ENCODE results near the gene LIFR. TPM values are rescaled to one million over a fixed set of nuclear protein-coding genes. Genes with fewer than 3 reads are reported as not detected.

Gene LIFR
- total RNA-seq, 1 experiment from 2014 or later: 10.6 TPM

DNA sequence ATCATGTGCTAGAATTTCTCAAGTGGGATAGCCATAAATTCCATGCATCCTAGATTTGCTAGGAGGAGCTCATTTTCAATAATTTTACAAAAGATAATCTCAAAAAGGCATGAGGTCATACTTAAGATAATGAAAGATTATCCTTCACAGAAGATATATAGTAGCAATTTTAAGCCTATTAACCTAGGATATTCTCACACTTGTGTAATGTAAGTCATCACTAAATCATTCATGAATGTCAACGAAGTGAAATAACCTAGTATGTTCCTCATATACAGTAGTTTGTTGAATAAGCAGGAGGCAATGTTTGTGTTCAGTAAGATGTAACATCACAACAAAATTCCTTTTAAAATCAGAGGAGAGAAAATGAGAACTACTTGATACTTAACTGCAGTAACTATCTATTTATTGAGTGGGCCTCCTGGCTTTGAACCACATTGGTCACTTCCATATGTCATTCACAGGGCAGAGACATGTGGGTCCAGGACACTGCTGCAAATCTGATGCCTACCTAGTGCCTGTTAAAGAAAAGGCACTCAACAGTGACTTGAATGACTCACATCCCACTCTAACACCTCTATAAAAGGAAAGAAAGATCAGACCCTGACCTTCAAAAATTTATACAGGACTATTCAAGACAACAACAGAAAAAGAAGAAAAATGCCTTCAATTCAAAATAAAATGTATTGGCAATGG lies 8.2 kb downstream of the LIFR start:
- ATAC-seq (no peak), DNase-seq (ENCODE audit: low read depth, low spot score) (no peak)
- no peak overlapping the region for H3K9ac ChIP-seq (ENCODE audit: low read length)
- POLR2A ChIA-PET: no interaction called here
- H3K9me3 ChIP-seq (ENCODE audit: control insufficient read depth in 1 of 2, insufficient read depth in 1 of 2, low read depth in 1 of 2, low read length in 2 of 2): no peaks in the 10 kb centered on the region
- H2AFZ ChIP-seq (ENCODE audit: low read depth, low read length, poor library complexity, severe bottlenecking): no peak overlapping the region
- peaks cover 12 to 21% of the 10 kb centered on the region in 2 experiments; a peak in 3 of 4 replicates for H3K4me1 ChIP-seq (ENCODE audit: control insufficient read depth in 1 of 2, insufficient read depth in 2 of 2, low read length in 2 of 2)
- no peaks in the 10 kb centered on the region for H3K27me3 ChIP-seq (ENCODE audit: insufficient read depth, low read length)
- RAD21 ChIA-PET (ENCODE audit: low non-redundant PET in 1 of 2, low total read pairs in 2 of 2, uncharacterized antibody in 2 of 2, unreplicated experiment in 2 of 2): no interaction called here
- no peaks in the 10 kb centered on the region for H3K79me2 ChIP-seq (ENCODE audit: insufficient read depth, low read length)
- BruUV-seq (replicated peaks): no TSS peak
- H3K9me2 ChIP-seq (ENCODE audit: insufficient read depth): no peaks in the 10 kb centered on the region
- H3K27ac ChIP-seq (ENCODE audit: low read depth, low read length): no peak overlapping the region
- no peak overlapping the region for H3K4me2 ChIP-seq (ENCODE audit: low read length)
- no peaks in the 10 kb centered on the region for H3K36me3 ChIP-seq (ENCODE audit: control insufficient read depth in 1 of 2, insufficient read depth in 2 of 2, low read length in 2 of 2)
- H4K20me1 ChIP-seq (ENCODE audit: insufficient read depth): no peaks in the 10 kb centered on the region
- CTCF ChIA-PET: interaction anchor here (2.9 kb wide), 1 partner anchor 107 kb away, joined by 39 read pairs; no protein-coding TSS in a partner anchor
- intact Hi-C loops (cut with micrococcal nuclease): no loop called here
- no peak overlapping the region for H3K4me3 ChIP-seq (replicated peaks in 1 of 2; ENCODE audit: low read depth in 1 of 2, low read length in 2 of 2)
- TF ChIP-seq CBX3 (IDR thresholded peaks at IDR 0.05; ENCODE audit: low read depth) (no peak), EZH2 (IDR thresholded peaks at IDR 0.05) (no peak), YY1 (IDR thresholded peaks at IDR 0.05; ENCODE audit: extremely low read depth, insufficient replicate concordance, low read depth, low read length) (no peak), RAD21 (IDR thresholded peaks at IDR 0.05; ENCODE audit: low read depth) (no peak), EGR1 (IDR thresholded peaks at IDR 0.05; ENCODE audit: low read depth) (no peak), ZFX (IDR thresholded peaks at IDR 0.05) (no peak), EZH2phosphoT487 (IDR thresholded peaks at IDR 0.05; ENCODE audit: borderline replicate concordance) (no peak), ZNF274 (IDR thresholded peaks at IDR 0.05; ENCODE audit: low read depth, low read length) (no peak), JUND (IDR thresholded peaks at IDR 0.05) (no peak), SRF (IDR thresholded peaks at IDR 0.05; ENCODE audit: low read depth) (no peak), POLR2A (IDR thresholded peaks at IDR 0.05; ENCODE audit: borderline replicate concordance, extremely low read depth, insufficient read depth, insufficient read length) (no peak), FOSL1 (IDR thresholded peaks at IDR 0.05; ENCODE audit: low read depth) (no peak)
- TF ChIP-seq, protein P1, sequence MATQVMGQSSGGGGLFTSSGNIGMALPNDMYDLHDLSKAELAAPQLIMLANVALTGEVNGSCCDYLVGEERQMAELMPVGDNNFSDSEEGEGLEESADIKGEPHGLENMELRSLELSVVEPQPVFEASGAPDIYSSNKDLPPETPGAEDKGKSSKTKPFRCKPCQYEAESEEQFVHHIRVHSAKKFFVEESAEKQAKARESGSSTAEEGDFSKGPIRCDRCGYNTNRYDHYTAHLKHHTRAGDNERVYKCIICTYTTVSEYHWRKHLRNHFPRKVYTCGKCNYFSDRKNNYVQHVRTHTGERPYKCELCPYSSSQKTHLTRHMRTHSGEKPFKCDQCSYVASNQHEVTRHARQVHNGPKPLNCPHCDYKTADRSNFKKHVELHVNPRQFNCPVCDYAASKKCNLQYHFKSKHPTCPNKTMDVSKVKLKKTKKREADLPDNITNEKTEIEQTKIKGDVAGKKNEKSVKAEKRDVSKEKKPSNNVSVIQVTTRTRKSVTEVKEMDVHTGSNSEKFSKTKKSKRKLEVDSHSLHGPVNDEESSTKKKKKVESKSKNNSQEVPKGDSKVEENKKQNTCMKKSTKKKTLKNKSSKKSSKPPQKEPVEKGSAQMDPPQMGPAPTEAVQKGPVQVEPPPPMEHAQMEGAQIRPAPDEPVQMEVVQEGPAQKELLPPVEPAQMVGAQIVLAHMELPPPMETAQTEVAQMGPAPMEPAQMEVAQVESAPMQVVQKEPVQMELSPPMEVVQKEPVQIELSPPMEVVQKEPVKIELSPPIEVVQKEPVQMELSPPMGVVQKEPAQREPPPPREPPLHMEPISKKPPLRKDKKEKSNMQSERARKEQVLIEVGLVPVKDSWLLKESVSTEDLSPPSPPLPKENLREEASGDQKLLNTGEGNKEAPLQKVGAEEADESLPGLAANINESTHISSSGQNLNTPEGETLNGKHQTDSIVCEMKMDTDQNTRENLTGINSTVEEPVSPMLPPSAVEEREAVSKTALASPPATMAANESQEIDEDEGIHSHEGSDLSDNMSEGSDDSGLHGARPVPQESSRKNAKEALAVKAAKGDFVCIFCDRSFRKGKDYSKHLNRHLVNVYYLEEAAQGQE (IDR thresholded peaks at IDR 0.05; ENCODE audit: low read depth): no peak
- TF ChIP-seq, protein P2, sequence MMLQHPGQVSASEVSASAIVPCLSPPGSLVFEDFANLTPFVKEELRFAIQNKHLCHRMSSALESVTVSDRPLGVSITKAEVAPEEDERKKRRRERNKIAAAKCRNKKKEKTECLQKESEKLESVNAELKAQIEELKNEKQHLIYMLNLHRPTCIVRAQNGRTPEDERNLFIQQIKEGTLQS (IDR thresholded peaks at IDR 0.05): no peak
- TF ChIP-seq, protein P3, sequence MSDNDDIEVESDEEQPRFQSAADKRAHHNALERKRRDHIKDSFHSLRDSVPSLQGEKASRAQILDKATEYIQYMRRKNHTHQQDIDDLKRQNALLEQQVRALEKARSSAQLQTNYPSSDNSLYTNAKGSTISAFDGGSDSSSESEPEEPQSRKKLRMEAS (IDR thresholded peaks at IDR 0.05): no peak
- TF ChIP-seq, protein P4, sequence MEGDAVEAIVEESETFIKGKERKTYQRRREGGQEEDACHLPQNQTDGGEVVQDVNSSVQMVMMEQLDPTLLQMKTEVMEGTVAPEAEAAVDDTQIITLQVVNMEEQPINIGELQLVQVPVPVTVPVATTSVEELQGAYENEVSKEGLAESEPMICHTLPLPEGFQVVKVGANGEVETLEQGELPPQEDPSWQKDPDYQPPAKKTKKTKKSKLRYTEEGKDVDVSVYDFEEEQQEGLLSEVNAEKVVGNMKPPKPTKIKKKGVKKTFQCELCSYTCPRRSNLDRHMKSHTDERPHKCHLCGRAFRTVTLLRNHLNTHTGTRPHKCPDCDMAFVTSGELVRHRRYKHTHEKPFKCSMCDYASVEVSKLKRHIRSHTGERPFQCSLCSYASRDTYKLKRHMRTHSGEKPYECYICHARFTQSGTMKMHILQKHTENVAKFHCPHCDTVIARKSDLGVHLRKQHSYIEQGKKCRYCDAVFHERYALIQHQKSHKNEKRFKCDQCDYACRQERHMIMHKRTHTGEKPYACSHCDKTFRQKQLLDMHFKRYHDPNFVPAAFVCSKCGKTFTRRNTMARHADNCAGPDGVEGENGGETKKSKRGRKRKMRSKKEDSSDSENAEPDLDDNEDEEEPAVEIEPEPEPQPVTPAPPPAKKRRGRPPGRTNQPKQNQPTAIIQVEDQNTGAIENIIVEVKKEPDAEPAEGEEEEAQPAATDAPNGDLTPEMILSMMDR (IDR thresholded peaks at IDR 0.05 in 2 of 3, conservative IDR thresholded peaks at IDR 0.05 in 1 of 3; ENCODE audit: borderline replicate concordance in 1 of 3, insufficient read depth in 1 of 3, low read depth in 2 of 3, low read length in 2 of 3): no peak
- TF ChIP-seq, protein P5, sequence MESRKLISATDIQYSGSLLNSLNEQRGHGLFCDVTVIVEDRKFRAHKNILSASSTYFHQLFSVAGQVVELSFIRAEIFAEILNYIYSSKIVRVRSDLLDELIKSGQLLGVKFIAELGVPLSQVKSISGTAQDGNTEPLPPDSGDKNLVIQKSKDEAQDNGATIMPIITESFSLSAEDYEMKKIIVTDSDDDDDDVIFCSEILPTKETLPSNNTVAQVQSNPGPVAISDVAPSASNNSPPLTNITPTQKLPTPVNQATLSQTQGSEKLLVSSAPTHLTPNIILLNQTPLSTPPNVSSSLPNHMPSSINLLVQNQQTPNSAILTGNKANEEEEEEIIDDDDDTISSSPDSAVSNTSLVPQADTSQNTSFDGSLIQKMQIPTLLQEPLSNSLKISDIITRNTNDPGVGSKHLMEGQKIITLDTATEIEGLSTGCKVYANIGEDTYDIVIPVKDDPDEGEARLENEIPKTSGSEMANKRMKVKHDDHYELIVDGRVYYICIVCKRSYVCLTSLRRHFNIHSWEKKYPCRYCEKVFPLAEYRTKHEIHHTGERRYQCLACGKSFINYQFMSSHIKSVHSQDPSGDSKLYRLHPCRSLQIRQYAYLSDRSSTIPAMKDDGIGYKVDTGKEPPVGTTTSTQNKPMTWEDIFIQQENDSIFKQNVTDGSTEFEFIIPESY (IDR thresholded peaks at IDR 0.05; ENCODE audit: extremely low read depth, insufficient replicate concordance, low read length): no peak

Measured in HCT116 (cell line).